IMR-90 (cell line): ENCODE results near the gene STARD8. TPM values are rescaled to one million over a fixed set of nuclear protein-coding genes. Genes with fewer than 3 reads are reported as not detected.

Source experiments
- ATAC-seq: fragments of 200-7000 bp; cut with Tn5 transposase; 2 replicates; pipeline ENCODE4 v1.9.1; 2020; ENCODE audit warnings: low read depth, mild to moderate bottlenecking, moderate library complexity
- BruUV-seq: library from RNA; stranded (reverse); fragments of 400-500 nt; replicated peaks from 2 replicates; lab custom pipeline; 2021; lab: Mats Ljungman, UMichigan
- CTCF ChIA-PET: fragments of 300-600 bp; formaldehyde crosslinking; extraction: SDS; loops from one replicate; lab custom pipeline; 2021; ENCODE audit warnings: antibody characterized with exemption; lab: Yijun Ruan, JAX
- POLR2A ChIA-PET: fragments of 300-600 bp; sonication (Branson Sonifier 250); formaldehyde crosslinking; loops from one replicate; lab custom pipeline; 2022; ENCODE audit warnings: antibody characterized with exemption; ENCODE audit not compliant: unreplicated experiment; lab: Charles Lee
- DNase-seq: peaks from one replicate; pipeline ENCODE4 v3.0.0; 2013
- H2AFZ ChIP-seq: replicated peaks from 2 replicates; pipeline ENCODE3; 2013; ENCODE audit warnings: low read length, mild to moderate bottlenecking; ENCODE audit not compliant: poor library complexity
- H2AK5ac ChIP-seq: 2 replicates; pipeline ENCODE4 v1.6.1; 2013; ENCODE audit warnings: low read depth, low read length, inconsistent platforms
- H2AK9ac ChIP-seq: replicated peaks from 2 replicates; pipeline ENCODE3; 2013; ENCODE audit warnings: mild to moderate bottlenecking, low read depth, low read length, moderate library complexity; ENCODE audit not compliant: poor library complexity
- H2BK120ac ChIP-seq: 2 replicates; pipeline ENCODE4 v1.6.1; 2013; ENCODE audit warnings: low read depth, low read length, inconsistent platforms
- H2BK15ac ChIP-seq: 3 replicates; pipeline ENCODE4 v1.6.1; 2013; ENCODE audit warnings: low read depth, low read length, inconsistent platforms
- H2BK20ac ChIP-seq: 2 replicates; pipeline ENCODE4 v1.6.1; 2013; ENCODE audit warnings: low read depth, mild to moderate bottlenecking, inconsistent platforms, low read length, moderate library complexity
- H2BK5ac ChIP-seq: 2 replicates; pipeline ENCODE4 v1.6.1; 2013; ENCODE audit warnings: mild to moderate bottlenecking, low read depth, low read length, inconsistent platforms; ENCODE audit not compliant: poor library complexity, severe bottlenecking
- H3K14ac ChIP-seq: replicated peaks from 2 replicates; pipeline ENCODE4 v1.6.1; 2013; ENCODE audit warnings: low read depth, low read length, inconsistent platforms
- H3K18ac ChIP-seq: 2 replicates; pipeline ENCODE4 v1.6.1; 2013; ENCODE audit warnings: low read depth, low read length, control low read depth
- H3K23ac ChIP-seq: 2 replicates; pipeline ENCODE4 v1.6.1; 2013; ENCODE audit warnings: low read depth, low read length, inconsistent platforms
- H3K27ac ChIP-seq: 2 replicates; pipeline ENCODE4 v1.5.1; 2013; ENCODE audit warnings: mild to moderate bottlenecking, control low read depth, low read length; ENCODE audit not compliant: insufficient read depth
- H3K27me3 ChIP-seq: 2 replicates; pipeline ENCODE4 v1.6.1; 2013; ENCODE audit warnings: low read length; ENCODE audit not compliant: control insufficient read depth, insufficient read depth
- H3K36me3 ChIP-seq: 2 replicates; pipeline ENCODE4 v1.6.1; 2013; ENCODE audit warnings: low read length, mixed read lengths; ENCODE audit not compliant: control insufficient read depth, insufficient read depth
- H3K4ac ChIP-seq: 2 replicates; pipeline ENCODE4 v1.6.1; 2013; ENCODE audit warnings: low read depth, low read length, inconsistent platforms
- H3K4me1 ChIP-seq: 2 replicates; pipeline ENCODE4 v1.6.1; 2013; ENCODE audit warnings: low read length, mixed read lengths; ENCODE audit not compliant: control insufficient read depth, insufficient read depth
- H3K4me2 ChIP-seq: 2 replicates; pipeline ENCODE4 v1.6.1; 2013; ENCODE audit warnings: low read depth, mild to moderate bottlenecking, control low read depth, low read length, moderate library complexity
- H3K4me3 ChIP-seq: 2 replicates; pipeline ENCODE4 v1.5.1; 2013; ENCODE audit warnings: low read depth, mild to moderate bottlenecking, control low read depth, low read length, moderate library complexity; ENCODE audit not compliant: insufficient read depth
- H3K56ac ChIP-seq: 2 replicates; pipeline ENCODE4 v1.6.1; 2013; ENCODE audit warnings: low read length, inconsistent platforms; ENCODE audit not compliant: insufficient read depth; ENCODE audit errors: extremely low read depth
- H3K79me1 ChIP-seq, 2 experiments: 2 replicates each; pipeline ENCODE4 v1.6.1; 2013; ENCODE audit warnings: low read length in 2 of 2, inconsistent platforms in 1 of 2, low read depth in 1 of 2
- H3K9ac ChIP-seq: 2 replicates; pipeline ENCODE4 v1.6.1; 2013; ENCODE audit warnings: low read depth, low read length, control low read depth
- H3K9me1 ChIP-seq: 2 replicates; pipeline ENCODE4 v1.6.1; 2013; ENCODE audit warnings: low read length, inconsistent platforms; ENCODE audit not compliant: insufficient read depth
- H3K9me3 ChIP-seq: 2 replicates; pipeline ENCODE4 v1.6.1; 2013; ENCODE audit warnings: low read length; ENCODE audit not compliant: control insufficient read depth, insufficient read depth
- H4K20me1 ChIP-seq: 2 replicates; pipeline ENCODE4 v1.6.1; 2013; ENCODE audit warnings: low read length, inconsistent platforms; ENCODE audit not compliant: insufficient read depth
- H4K5ac ChIP-seq: 2 replicates; pipeline ENCODE4 v1.6.1; 2013; ENCODE audit warnings: mild to moderate bottlenecking, low read depth, low read length, control low read depth
- H4K8ac ChIP-seq, 2 experiments: 2 replicates each; pipeline ENCODE4 v1.6.1; 2013; ENCODE audit warnings: low read depth in 2 of 2, low read length in 2 of 2, control low read depth in 1 of 2, inconsistent platforms in 1 of 2
- H4K91ac ChIP-seq: 2 replicates; pipeline ENCODE4 v1.6.1; 2013; ENCODE audit warnings: low read depth, low read length, inconsistent platforms; ENCODE audit not compliant: insufficient read depth
- CHD1 ChIP-seq: IDR thresholded peaks from 2 replicates; pipeline ENCODE4 v1.6.1; 2012; ENCODE audit warnings: low read depth, low read length, improper control_type of control experiment
- FOS ChIP-seq: fragments of 150-350 bp; IDR thresholded peaks from 2 replicates; pipeline ENCODE4 v1.6.1; 2016; ENCODE audit warnings: low read depth, low read length
- SMC3 ChIP-seq: fragments of 150-350 bp; IDR thresholded peaks from 2 replicates; pipeline ENCODE4 v1.6.1; 2016; ENCODE audit warnings: low read depth, mild to moderate bottlenecking, antibody characterized with exemption, low read length, moderate library complexity
- WGBS, 2 experiments: methylation state at CpG; one replicate each; pipeline versions ENCODE4 v1.1.5 to v1.1.7; 2013; ENCODE audit warnings: missing lambda C conversion rate in 2 of 2; ENCODE audit not compliant: insufficient read length in 1 of 2; ENCODE audit errors: extremely low coverage in 2 of 2; 5-methylcytosine and 5-hydroxymethylcytosine counted together
- dilution Hi-C: fragments of 300-500 bp; cut with HindIII; formaldehyde crosslinking; loops from one replicate; pipeline ENCODE4 v1.14.3; 2018; ENCODE audit warnings: low sequenced_read_pairs; ENCODE audit not compliant: unreplicated experiment
- in situ Hi-C: fragments of 300-500 bp; cut with MboI; formaldehyde crosslinking; loops from 3 replicates; pipeline ENCODE4 v1.14.3; 2019; ENCODE audit warnings: low sequenced_read_pairs, inconsistent platforms, mixed read lengths
- intact Hi-C: fragments of 100-400 bp; cut with micrococcal nuclease; formaldehyde crosslinking; loops from 2 replicates; pipeline ENCODE4 v1.10.0; 2022
- polyA plus RNA-seq, 3 experiments: library from polyadenylated mRNA; depleted of rRNA; stranded (reverse); fragments of >200 nt; gene quantifications; 2 replicates each; pipeline ENCODE4 v1.2.3, GENCODE V29; 2012; ENCODE audit warnings: low replicate concordance in 1 of 3
- total RNA-seq: library from RNA; depleted of rRNA; stranded (reverse); fragments of >200 nt; gene quantifications from 2 replicates; pipeline ENCODE4 v1.2.3, GENCODE V29; 2012
- TF ChIP-seq, protein P1 (sequence below): fragments of 150-350 bp; IDR thresholded peaks from 2 replicates; pipeline ENCODE4 v1.6.1; 2016; ENCODE audit warnings: low read depth, mild to moderate bottlenecking, low read length, moderate library complexity, borderline replicate concordance
- TF ChIP-seq, protein P2 (sequence below): fragments of 150-350 bp; IDR thresholded peaks from 2 replicates; pipeline ENCODE4 v1.6.1; 2017; ENCODE audit warnings: mild to moderate bottlenecking, antibody characterized with exemption, low read length, low read depth

Gene STARD8
- total and polyA plus RNA-seq, 2 of the 4 experiments (the other 2 are of a cell fraction) = 1.6 to 2.3 TPM

DNA sequence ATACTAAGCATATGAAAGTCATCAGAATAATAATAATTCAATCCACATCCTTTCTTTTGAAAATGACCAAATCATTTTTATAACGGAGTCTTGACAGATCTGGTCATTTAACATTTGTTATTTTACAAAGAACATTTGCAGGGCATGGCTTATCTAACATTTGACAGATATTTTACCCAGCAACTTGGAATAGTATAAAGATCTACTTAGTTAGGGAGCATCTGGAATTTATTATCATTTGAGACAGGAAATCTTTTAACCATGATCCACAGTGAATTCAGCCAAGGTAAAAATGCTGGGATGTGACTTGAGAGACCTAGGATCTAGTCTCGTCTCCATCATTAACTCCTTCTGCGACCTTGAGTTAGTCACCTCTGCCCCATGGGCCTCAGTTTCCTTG is 22.4 kb downstream of the STARD8 start:
- ATAC-seq = no peak
- no peak overlapping the region for H3K56ac ChIP-seq

More for the DNA sequence above, 22.4 kb downstream of the STARD8 start:
- Histone ChIP-seq H4K20me1 (no peaks in the 10 kb centered on the region), H3K9ac (no peak overlapping the region), H3K4me1 (no peaks in the 10 kb centered on the region), H3K27ac (no peak overlapping the region), H2AK9ac (no peak overlapping the region), H3K9me1 (no peaks in the 10 kb centered on the region), H3K9me3 (no peaks in the 10 kb centered on the region), H2BK15ac (no peak overlapping the region), H4K91ac (no peak overlapping the region), H3K4me3 (no peak overlapping the region), H3K4me2 (no peak overlapping the region), H2BK20ac (no peak overlapping the region), H4K8ac (no peak overlapping the region), H3K4ac (no peak overlapping the region), H3K36me3 (no peaks in the 10 kb centered on the region), H2BK120ac (no peak overlapping the region), H2BK5ac (no peak overlapping the region), H3K79me1 (no peaks in the 10 kb centered on the region), H3K18ac (no peak overlapping the region), H3K23ac (no peak overlapping the region), H3K14ac (no peak overlapping the region), H2AFZ (no peak overlapping the region), H2AK5ac (no peak overlapping the region), H3K27me3 (peaks cover 6% of the 10 kb centered on the region; the same call in 1 of the 2 replicates), H4K5ac (no peak overlapping the region)
- no peak for TF ChIP-seq SMC3
- TF ChIP-seq FOS = no peak
- TF ChIP-seq CHD1 = no peak
- TF ChIP-seq, protein P1, sequence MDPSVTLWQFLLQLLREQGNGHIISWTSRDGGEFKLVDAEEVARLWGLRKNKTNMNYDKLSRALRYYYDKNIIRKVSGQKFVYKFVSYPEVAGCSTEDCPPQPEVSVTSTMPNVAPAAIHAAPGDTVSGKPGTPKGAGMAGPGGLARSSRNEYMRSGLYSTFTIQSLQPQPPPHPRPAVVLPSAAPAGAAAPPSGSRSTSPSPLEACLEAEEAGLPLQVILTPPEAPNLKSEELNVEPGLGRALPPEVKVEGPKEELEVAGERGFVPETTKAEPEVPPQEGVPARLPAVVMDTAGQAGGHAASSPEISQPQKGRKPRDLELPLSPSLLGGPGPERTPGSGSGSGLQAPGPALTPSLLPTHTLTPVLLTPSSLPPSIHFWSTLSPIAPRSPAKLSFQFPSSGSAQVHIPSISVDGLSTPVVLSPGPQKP = no peak
- TF ChIP-seq, protein P2, sequence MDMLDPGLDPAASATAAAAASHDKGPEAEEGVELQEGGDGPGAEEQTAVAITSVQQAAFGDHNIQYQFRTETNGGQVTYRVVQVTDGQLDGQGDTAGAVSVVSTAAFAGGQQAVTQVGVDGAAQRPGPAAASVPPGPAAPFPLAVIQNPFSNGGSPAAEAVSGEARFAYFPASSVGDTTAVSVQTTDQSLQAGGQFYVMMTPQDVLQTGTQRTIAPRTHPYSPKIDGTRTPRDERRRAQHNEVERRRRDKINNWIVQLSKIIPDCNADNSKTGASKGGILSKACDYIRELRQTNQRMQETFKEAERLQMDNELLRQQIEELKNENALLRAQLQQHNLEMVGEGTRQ = no peak
- no CpG with 5 or more reads among the region's 3 CpGs for WGBS, 2 experiments
- POLR2A ChIA-PET = no interaction called here
- CTCF ChIA-PET = no interaction called here
- intact Hi-C loops = no loop called here
- BruUV-seq = no TSS peak
- in situ Hi-C loops = no loop called here
- DNase-seq = no peak
- dilution Hi-C loops = no loop called here
